Progenitor cell of endocrine pancreas (in vitro differentiated cells): Measurements from ENCODE around the gene PSMD1. TPM values are rescaled to one million over a fixed set of nuclear protein-coding genes. Genes with fewer than 3 reads are reported as not detected.

Experiments
- DNase-seq: peaks from one replicate; pipeline ENCODE4 v3.0.0; 2021; ENCODE audit warnings: low spot score; ENCODE audit not compliant: unreplicated experiment
- H3K27ac Mint-ChIP-seq: 2 replicates; pipeline ENCODE4 v1.8.0; 2021; ENCODE audit warnings: mild to moderate bottlenecking, moderate library complexity, mixed read lengths
- H3K27me3 Mint-ChIP-seq: 2 replicates; pipeline ENCODE4 v1.8.0; 2021; ENCODE audit warnings: mixed read lengths
- H3K36me3 Mint-ChIP-seq: 2 replicates; pipeline ENCODE4 v1.8.0; 2022; ENCODE audit warnings: mixed read lengths; ENCODE audit not compliant: insufficient read depth
- H3K4me1 Mint-ChIP-seq: 2 replicates; pipeline ENCODE4 v1.8.0; 2021; ENCODE audit warnings: low read depth, mixed read lengths
- H3K4me3 Mint-ChIP-seq: 2 replicates; pipeline ENCODE4 v1.8.0; 2021; ENCODE audit warnings: low read depth, mild to moderate bottlenecking, moderate library complexity, mixed read lengths
- H3K9me3 Mint-ChIP-seq: 2 replicates; pipeline ENCODE4 v1.8.0; 2021; ENCODE audit warnings: low read depth, mixed read lengths
- CTCF ChIP-seq: fragments of 200-600 bp; sonication (generic); IDR thresholded peaks from one replicate; pipeline ENCODE4 v1.5.0; 2021; ENCODE audit warnings: antibody characterized with exemption, mild to moderate bottlenecking; ENCODE audit not compliant: unreplicated experiment
- total RNA-seq: library from RNA; stranded (reverse); gene quantifications from 2 replicates; pipeline ENCODE4 v1.2.1, GENCODE V29; 2021

PSMD1 gene
- total RNA-seq, 1 donor from 2014 or later: 99.0 TPM

GRCh38 chr2:231117922-231118613 lies 61.4 kb downstream of the PSMD1 start:
- no peaks in the 10 kb centered on the region for H3K9me3 Mint-ChIP-seq
- no peaks in the 10 kb centered on the region for H3K27me3 Mint-ChIP-seq
- TF ChIP-seq CTCF: no peak
- no peak for DNase-seq
- no peak overlapping the region for H3K4me3 Mint-ChIP-seq
- H3K27ac Mint-ChIP-seq: no peak overlapping the region
- H3K4me1 Mint-ChIP-seq: no peaks in the 10 kb centered on the region
- H3K36me3 Mint-ChIP-seq: peaks cover 3% of the 10 kb centered on the region

GRCh38 chr2:231118614-231118942 lies 61.9 kb downstream of the PSMD1 start:
- Mint-ChIP-seq H3K27me3 (no peaks in the 10 kb centered on the region), H3K36me3 (peaks cover 2% of the 10 kb centered on the region), H3K27ac (no peak overlapping the region), H3K9me3 (no peaks in the 10 kb centered on the region), H3K4me3 (no peak overlapping the region), H3K4me1 (peaks cover 5% of the 10 kb centered on the region)
- no peak for DNase-seq
- no peak for TF ChIP-seq CTCF

- no peak for DNase-seq
- TF ChIP-seq CTCF: no peak
- H3K36me3 Mint-ChIP-seq: peaks cover 4% of the 10 kb centered on the region
- H3K27me3 Mint-ChIP-seq: no peaks in the 10 kb centered on the region
- peaks cover 17% of the 10 kb centered on the region for H3K4me1 Mint-ChIP-seq
- H3K9me3 Mint-ChIP-seq: no peaks in the 10 kb centered on the region
- no peak overlapping the region for H3K4me3 Mint-ChIP-seq
- H3K27ac Mint-ChIP-seq: no peak overlapping the region
Observed at GRCh38 chr2:231123362-231123898, 66.8 kb downstream of the PSMD1 start.

GRCh38 chr2:231124838-231125568 lies 68.3 kb downstream of the PSMD1 start, which contains the start of gene HTR2B:
Gene HTR2B, minus strand, starts transcription at chr2:231125042. Its CDS starts 1,278 bp downstream, at chr2:231123764.
- no peaks in the 10 kb centered on the region for H3K27me3 Mint-ChIP-seq
- H3K36me3 Mint-ChIP-seq: peaks cover 2% of the 10 kb centered on the region
- H3K27ac Mint-ChIP-seq: no peak within 1 kb of the TSS
- no peak for DNase-seq
- peaks cover 17% of the 10 kb centered on the region for H3K4me1 Mint-ChIP-seq
- H3K4me3 Mint-ChIP-seq: no peak within 1 kb of the TSS
- H3K9me3 Mint-ChIP-seq: no peaks in the 10 kb centered on the region
- no peak for TF ChIP-seq CTCF

- Mint-ChIP-seq H3K4me1 (peaks cover 21% of the 10 kb centered on the region), H3K9me3 (no peaks in the 10 kb centered on the region), H3K4me3 (no peak overlapping the region), H3K27ac (no peak overlapping the region), H3K27me3 (no peaks in the 10 kb centered on the region), H3K36me3 (peaks cover 2% of the 10 kb centered on the region)
- no peak for DNase-seq
- TF ChIP-seq CTCF: no peak
Observed at GRCh38 chr2:231126123-231126522, 69.5 kb downstream of the PSMD1 start.
